Gastrocnemius medialis (tissue), 4 donors: ENCODE measurements around the gene PHKA1. TPM values are rescaled to one million over a fixed set of nuclear protein-coding genes. Genes with fewer than 3 reads are reported as not detected.

ENCODE experiments used
- ATAC-seq, 2 donors: fragments of 150-250 bp; one replicate each; pipeline ENCODE4 v1.9.1; 2016
- DNase-seq, 2 donors: peaks; one replicate each; pipeline ENCODE4 v3.0.0-alpha.2; 2019
- H3K27ac ChIP-seq, 4 donors: fragments of 200-600 bp; sonication (generic); 1 replicate in 1 of 4; 2 replicates in 3 of 4; pipeline ENCODE4 v1.5.1; 2016 to 2018; ENCODE audit warnings: mild to moderate bottlenecking in 2 of 4, moderate library complexity in 1 of 4
- H3K27me3 ChIP-seq, 3 donors: fragments of 200-600 bp; sonication (generic) in 2 of 3; 1 replicate in 1 of 3; 2 replicates in 2 of 3; pipeline versions ENCODE4 v1.5.1 to v1.6.0; 2016 to 2019; ENCODE audit warnings: mild to moderate bottlenecking in 1 of 3, moderate library complexity in 1 of 3
- H3K36me3 ChIP-seq, 2 donors: fragments of 200-600 bp; sonication (generic) in 1 of 2; one replicate each; pipeline ENCODE4 v1.5.1; 2017 to 2018
- H3K4me1 ChIP-seq, 2 donors: fragments of 200-600 bp; sonication (generic) in 1 of 2; one replicate each; pipeline ENCODE4 v1.5.1; 2016 to 2017; ENCODE audit warnings: mild to moderate bottlenecking in 2 of 2
- H3K4me3 ChIP-seq, 4 donors: fragments of 200-600 bp; sonication (generic) in 3 of 4; 1 replicate in 1 of 4; 2 replicates in 3 of 4; pipeline ENCODE4 v1.5.1; 2016 to 2019; ENCODE audit warnings: mild to moderate bottlenecking in 2 of 4
- H3K9me3 ChIP-seq, 3 donors: fragments of 200-600 bp; sonication (generic) in 2 of 3; 1 replicate in 1 of 3; 2 replicates in 2 of 3; pipeline ENCODE4 v1.5.1; 2016 to 2019
- POLR2A ChIP-seq, 2 donors: fragments of 450-650 bp; IDR thresholded peaks; one replicate each; pipeline ENCODE4 v1.6.1; 2017; ENCODE audit warnings: antibody characterized with exemption in 2 of 2, mild to moderate bottlenecking in 2 of 2, moderate library complexity in 2 of 2
- in situ Hi-C, 4 donors: fragments of 200-750 bp; cut with MboI; loops; one replicate each; pipeline versions ENCODE4 v1.15.0 to v1.8.0; 2017; ENCODE audit warnings: low sequenced_read_pairs in 4 of 4
- intact Hi-C: fragments of 100-400 bp; cut with DNase I; formaldehyde crosslinking; loops from one replicate; pipeline ENCODE4 v1.15.1; 2023; ENCODE audit warnings: low total_unique reads
- total RNA-seq, 4 donors: library from RNA; depleted of rRNA; stranded (reverse); fragments of >200 nt; gene quantifications; one replicate each; pipeline versions ENCODE4 v1.1.0 to v1.2.3, GENCODE V29; 2016
- TF ChIP-seq, protein P1 (sequence below), 5 experiments: fragments of 450-650 bp in 3 of 5; fragments of 200-600 bp in 2 of 5; sonication (generic) in 2 of 5; IDR thresholded peaks in 4 of 5; conservative IDR thresholded peaks in 1 of 5; 1 replicate in 4 of 5; 2 replicates in 1 of 5; pipeline ENCODE4 v1.5.1; 2016 to 2019; ENCODE audit warnings: antibody characterized with exemption in 5 of 5, mild to moderate bottlenecking in 3 of 5, moderate library complexity in 3 of 5

Gene PHKA1
- total RNA-seq, 4 donors from 2014 or later = 33.5 to 176 (median 107) TPM

DNA sequence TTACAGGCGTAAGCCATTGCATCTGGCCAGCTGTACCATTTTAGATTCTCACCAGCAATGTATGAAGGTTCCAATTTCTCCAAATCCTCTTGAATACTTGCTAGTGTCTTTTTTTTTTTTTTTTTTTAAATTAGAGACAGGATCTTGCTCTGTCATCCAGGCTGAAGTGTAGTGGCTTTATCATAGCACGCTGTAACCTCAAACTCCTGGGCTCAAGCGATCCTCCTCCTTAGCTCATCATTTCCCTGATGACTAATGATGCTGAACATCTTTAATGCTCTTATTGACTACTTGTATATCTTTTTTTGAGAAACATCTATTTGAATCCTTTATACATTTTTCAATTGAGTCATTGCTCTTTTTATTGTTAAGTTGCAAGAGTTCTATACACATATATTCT lies 181.7 kb downstream of the PHKA1 start:
- in situ Hi-C loops (loop anchor here in 2 of 4 donors (25.0 kb wide), 3 partner anchors 245 to 520 kb away; partner anchors contain the start of genes ERCC6L (in 1 of the 2) and RPS4X (in 1 of the 2)), intact Hi-C loops (no loop called here)
- Histone ChIP-seq H3K4me1 (peaks cover 0 to 15% of the 10 kb centered on the region in 2 donors), H3K36me3 (no peaks in the 10 kb centered on the region), H3K27me3 (peaks cover 0 to 3% (median 0%) of the 10 kb centered on the region in 3 donors), H3K4me3 (no peak overlapping the region), H3K9me3 (no peaks in the 10 kb centered on the region), H3K27ac (no peak overlapping the region)
- no peak for TF ChIP-seq POLR2A (IDR thresholded peaks at IDR 0.05)
- TF ChIP-seq, protein P1, sequence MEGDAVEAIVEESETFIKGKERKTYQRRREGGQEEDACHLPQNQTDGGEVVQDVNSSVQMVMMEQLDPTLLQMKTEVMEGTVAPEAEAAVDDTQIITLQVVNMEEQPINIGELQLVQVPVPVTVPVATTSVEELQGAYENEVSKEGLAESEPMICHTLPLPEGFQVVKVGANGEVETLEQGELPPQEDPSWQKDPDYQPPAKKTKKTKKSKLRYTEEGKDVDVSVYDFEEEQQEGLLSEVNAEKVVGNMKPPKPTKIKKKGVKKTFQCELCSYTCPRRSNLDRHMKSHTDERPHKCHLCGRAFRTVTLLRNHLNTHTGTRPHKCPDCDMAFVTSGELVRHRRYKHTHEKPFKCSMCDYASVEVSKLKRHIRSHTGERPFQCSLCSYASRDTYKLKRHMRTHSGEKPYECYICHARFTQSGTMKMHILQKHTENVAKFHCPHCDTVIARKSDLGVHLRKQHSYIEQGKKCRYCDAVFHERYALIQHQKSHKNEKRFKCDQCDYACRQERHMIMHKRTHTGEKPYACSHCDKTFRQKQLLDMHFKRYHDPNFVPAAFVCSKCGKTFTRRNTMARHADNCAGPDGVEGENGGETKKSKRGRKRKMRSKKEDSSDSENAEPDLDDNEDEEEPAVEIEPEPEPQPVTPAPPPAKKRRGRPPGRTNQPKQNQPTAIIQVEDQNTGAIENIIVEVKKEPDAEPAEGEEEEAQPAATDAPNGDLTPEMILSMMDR (IDR thresholded peaks at IDR 0.05 in 4 of 5, conservative IDR thresholded peaks at IDR 0.05 in 1 of 5) = no peak
- no peak for DNase-seq
- ATAC-seq = no peak

Other genes with a start within 250 kb of the PHKA1 start
- gene HDAC8, start 141.5 kb downstream of the PHKA1 start, total RNA-seq = 10 to 100 TPM in 3 of 4 donors, 1 to 10 TPM in 1; 9.0 to 18.1 (median 14.2) TPM
- gene DMRTC1B, start 62.6 kb upstream of the PHKA1 start, total RNA-seq = not detected
- gene FAM236B, start 68.4 kb upstream of the PHKA1 start, total RNA-seq = not detected
- not detected for gene FAM236D, start 93.9 kb upstream of the PHKA1 start, total RNA-seq
- gene FAM236C, start 198.3 kb upstream of the PHKA1 start, total RNA-seq = not detected
- gene FAM236A, start 223.9 kb upstream of the PHKA1 start, total RNA-seq = not detected
- gene DMRTC1, start 229.5 kb upstream of the PHKA1 start, total RNA-seq = not detected